Effector memory CD4-positive, alpha-beta T cell (primary cell): ENCODE results near the gene FAM53A.
A peak's percentile ranks its signal among the peaks of the same experiment; 100 is the strongest.

ENCODE experiments used
- DNase-seq, 3 donors: peaks; one replicate each; pipeline ENCODE4 v3.0.0-alpha.2; 2020
- H3K27ac ChIP-seq: 2 replicates; pipeline ENCODE4 v1.7.0; 2013; ENCODE audit warnings: mild to moderate bottlenecking, low read length, moderate library complexity; ENCODE audit not compliant: insufficient read depth, poor library complexity, severe bottlenecking
- H3K27me3 ChIP-seq: replicated peaks from 2 replicates; pipeline ENCODE4 v1.7.0; 2013; ENCODE audit warnings: mild to moderate bottlenecking, low read length; ENCODE audit not compliant: insufficient read depth, control insufficient read depth, poor library complexity, severe bottlenecking
- H3K36me3 ChIP-seq: 2 replicates; pipeline ENCODE4 v1.7.0; 2013; ENCODE audit warnings: mild to moderate bottlenecking, low read length, moderate library complexity; ENCODE audit not compliant: control insufficient read depth, insufficient read depth
- H3K4me1 ChIP-seq: 2 replicates; pipeline ENCODE4 v1.7.0; 2013; ENCODE audit warnings: low read length, mild to moderate bottlenecking; ENCODE audit not compliant: control insufficient read depth, insufficient read depth, poor library complexity, severe bottlenecking
- H3K4me3 ChIP-seq: 2 replicates; pipeline ENCODE4 v1.7.0; 2013; ENCODE audit warnings: low read length, low read depth, mild to moderate bottlenecking; ENCODE audit not compliant: insufficient read depth, poor library complexity, severe bottlenecking
- H3K9me3 ChIP-seq: 2 replicates; pipeline ENCODE4 v1.7.0; 2013; ENCODE audit warnings: mild to moderate bottlenecking, low read length, moderate library complexity; ENCODE audit not compliant: control insufficient read depth

FAM53A gene

GRCh38 chr4:1685235-1686150, 1.4 kb upstream of the FAM53A start:
- no peak overlapping the region for H3K27ac ChIP-seq
- no peak for DNase-seq
- H3K27me3 ChIP-seq: no peaks in the 10 kb centered on the region
- no peaks in the 10 kb centered on the region for H3K36me3 ChIP-seq
- no peak overlapping the region for H3K4me3 ChIP-seq
- H3K9me3 ChIP-seq: no peaks in the 10 kb centered on the region
- H3K4me1 ChIP-seq: peaks cover 4% of the 10 kb centered on the region

GRCh38 chr4:1684506-1685234, 557 bp upstream of the FAM53A start:
- Histone ChIP-seq H3K4me1 (peaks cover 4% of the 10 kb centered on the region), H3K27me3 (no peaks in the 10 kb centered on the region), H3K4me3 (peak overlapping the region; percentile 32), H3K36me3 (no peaks in the 10 kb centered on the region), H3K9me3 (no peaks in the 10 kb centered on the region), H3K27ac (no peak overlapping the region)
- DNase-seq: peak in 1 of 3 donors; percentile 89

GRCh38 chr4:1683261-1683735, 815 bp downstream of the FAM53A start:
- H3K27ac ChIP-seq: peak overlapping the region; percentile 26
- H3K9me3 ChIP-seq: no peaks in the 10 kb centered on the region
- no peaks in the 10 kb centered on the region for H3K36me3 ChIP-seq
- peaks cover 4% of the 10 kb centered on the region for H3K4me1 ChIP-seq
- H3K27me3 ChIP-seq: no peaks in the 10 kb centered on the region
- H3K4me3 ChIP-seq: peak overlapping the region; percentile 51
- DNase-seq: no peak

- Histone ChIP-seq H3K36me3 (no peaks in the 10 kb centered on the region), H3K27me3 (no peaks in the 10 kb centered on the region), H3K4me3 (no peak overlapping the region), H3K4me1 (peaks cover 4% of the 10 kb centered on the region), H3K9me3 (no peaks in the 10 kb centered on the region), H3K27ac (peak overlapping the region; percentile 0)
- no peak for DNase-seq
These were observed 1.3 kb downstream of the FAM53A start for GRCh38 chr4:1682860-1683259.

GRCh38 chr4:1678244-1678643, 5.9 kb downstream of the FAM53A start:
- no peaks in the 10 kb centered on the region for H3K27me3 ChIP-seq
- no peak overlapping the region for H3K4me3 ChIP-seq
- H3K4me1 ChIP-seq: peaks cover under 1% of the 10 kb centered on the region
- no peak for DNase-seq
- H3K27ac ChIP-seq: no peak overlapping the region
- no peaks in the 10 kb centered on the region for H3K36me3 ChIP-seq
- H3K9me3 ChIP-seq: no peaks in the 10 kb centered on the region

- no peak for DNase-seq
- no peak overlapping the region for H3K27ac ChIP-seq
- no peak overlapping the region for H3K4me3 ChIP-seq
- no peaks in the 10 kb centered on the region for H3K36me3 ChIP-seq
- H3K4me1 ChIP-seq: no peaks in the 10 kb centered on the region
- no peaks in the 10 kb centered on the region for H3K27me3 ChIP-seq
- H3K9me3 ChIP-seq: no peaks in the 10 kb centered on the region
These were observed 7.2 kb downstream of the FAM53A start for GRCh38 chr4:1676605-1677525.

- Histone ChIP-seq H3K36me3 (no peaks in the 10 kb centered on the region), H3K27me3 (no peaks in the 10 kb centered on the region), H3K4me1 (no peaks in the 10 kb centered on the region), H3K4me3 (no peak overlapping the region), H3K27ac (no peak overlapping the region), H3K9me3 (no peaks in the 10 kb centered on the region)
- no peak for DNase-seq
These were observed 8.3 kb downstream of the FAM53A start for GRCh38 chr4:1675802-1676137.

- H3K27me3 ChIP-seq: no peaks in the 10 kb centered on the region
- DNase-seq: no peak
- no peak overlapping the region for H3K27ac ChIP-seq
These were observed 8.8 kb downstream of the FAM53A start for GRCh38 chr4:1675136-1675801.

GRCh38 chr4:1674682-1675081, 9.4 kb downstream of the FAM53A start:
- Histone ChIP-seq H3K27me3 (no peaks in the 10 kb centered on the region), H3K9me3 (no peaks in the 10 kb centered on the region), H3K4me1 (no peaks in the 10 kb centered on the region), H3K36me3 (no peaks in the 10 kb centered on the region), H3K4me3 (no peak overlapping the region), H3K27ac (no peak overlapping the region)
- DNase-seq: no peak

More at GRCh38 chr4:1675136-1675801, 8.8 kb downstream of the FAM53A start:
- Histone ChIP-seq H3K4me1 (no peaks in the 10 kb centered on the region), H3K36me3 (no peaks in the 10 kb centered on the region), H3K9me3 (no peaks in the 10 kb centered on the region), H3K4me3 (no peak overlapping the region)
